HL-60/S4 treated with phorbol 12-myristate 13-acetate at 8.2 ng/mL for 4 days and 3 days (cell line): ENCODE data around the gene ZDHHC16.

Experiments used
- in situ Hi-C: fragments of 300-500 bp; cut with MboI; formaldehyde crosslinking; loops from 2 replicates; pipeline ENCODE4 v1.15.0; 2022; ENCODE audit warnings: low sequenced_read_pairs

Gene ZDHHC16

DNA sequence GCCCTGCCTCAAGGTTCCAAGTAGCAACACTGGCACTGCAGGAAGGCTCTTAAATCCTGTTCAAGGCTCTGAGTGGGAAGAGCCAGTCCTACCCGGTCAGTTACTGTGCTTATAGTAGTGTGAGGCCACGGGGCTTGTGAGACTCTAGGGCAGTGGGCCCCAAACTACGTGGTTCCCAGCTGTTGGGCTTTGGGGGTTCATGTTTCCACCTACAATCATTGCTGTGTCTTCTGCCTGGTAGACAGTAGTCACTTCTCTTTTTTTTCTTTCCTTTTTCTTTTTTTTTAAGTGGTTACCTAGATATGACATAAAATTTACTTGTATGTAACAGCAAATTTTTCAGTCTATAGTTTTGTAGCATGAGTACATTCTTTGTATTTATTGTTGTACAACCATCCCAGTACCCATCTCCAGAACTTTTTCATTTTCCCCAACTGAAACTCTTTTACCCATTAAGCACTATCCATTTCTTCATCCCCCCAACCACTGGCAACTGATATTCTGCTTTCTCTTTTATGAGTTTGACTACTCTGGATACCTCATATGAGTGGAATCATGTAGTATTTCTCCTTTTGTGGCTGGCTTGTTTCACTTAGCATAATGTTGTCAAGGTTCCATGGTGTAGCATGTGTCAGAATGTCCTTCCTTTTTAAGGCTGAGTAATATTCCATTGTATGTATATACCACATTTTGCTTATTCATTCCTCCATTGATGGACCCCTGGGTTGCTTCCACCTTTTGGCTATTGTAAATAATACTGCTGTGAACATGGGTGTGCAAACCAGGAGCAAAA is 60.4 kb downstream of the ZDHHC16 start:
- in situ Hi-C loops = no loop called here
